Measurements from ENCODE around the gene ARHGAP28.

The ARHGAP28 gene

DNA sequence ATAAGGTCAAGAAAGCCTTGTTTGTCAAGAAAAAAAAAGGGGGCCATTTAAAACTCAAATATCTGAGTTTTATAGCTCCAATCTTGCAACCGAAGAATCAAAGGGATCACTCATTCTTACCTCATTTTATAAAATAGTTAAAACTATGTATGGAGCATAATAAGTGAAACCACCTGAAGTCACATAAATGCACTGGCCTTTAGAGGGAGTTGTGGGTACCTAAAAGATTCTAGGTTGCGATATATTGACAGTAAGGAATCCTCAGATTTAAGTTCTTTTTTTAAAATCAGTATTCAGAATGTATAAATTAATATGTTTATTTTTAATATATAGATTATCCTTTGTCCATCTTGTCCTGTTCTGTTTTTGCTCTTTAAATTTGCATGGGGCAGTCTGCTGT is 3.4 kb downstream of the ARHGAP28 start:
- no peak for DNase-seq (ENCODE audit: low spot score)

DNA sequence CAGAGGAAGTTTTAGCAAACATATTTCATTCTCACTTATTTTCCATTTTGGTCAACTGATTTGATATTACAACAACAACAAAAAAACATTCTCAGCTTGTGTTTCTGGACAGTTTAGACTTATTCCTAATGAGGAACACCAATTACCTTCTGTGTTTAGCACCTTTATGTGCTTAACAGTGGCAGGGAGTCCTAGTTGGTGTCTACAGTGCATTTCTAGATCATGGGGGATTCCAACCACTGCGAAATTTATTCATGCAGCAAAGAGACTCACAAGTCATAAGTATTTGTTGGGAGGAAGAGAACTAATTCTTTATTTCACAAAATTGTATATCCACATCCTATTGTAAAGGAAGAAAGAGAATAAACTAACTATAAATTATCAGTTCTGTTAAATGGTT is 4.2 kb downstream of the ARHGAP28 start:
- no peak for DNase-seq (ENCODE audit: low spot score)

DNA sequence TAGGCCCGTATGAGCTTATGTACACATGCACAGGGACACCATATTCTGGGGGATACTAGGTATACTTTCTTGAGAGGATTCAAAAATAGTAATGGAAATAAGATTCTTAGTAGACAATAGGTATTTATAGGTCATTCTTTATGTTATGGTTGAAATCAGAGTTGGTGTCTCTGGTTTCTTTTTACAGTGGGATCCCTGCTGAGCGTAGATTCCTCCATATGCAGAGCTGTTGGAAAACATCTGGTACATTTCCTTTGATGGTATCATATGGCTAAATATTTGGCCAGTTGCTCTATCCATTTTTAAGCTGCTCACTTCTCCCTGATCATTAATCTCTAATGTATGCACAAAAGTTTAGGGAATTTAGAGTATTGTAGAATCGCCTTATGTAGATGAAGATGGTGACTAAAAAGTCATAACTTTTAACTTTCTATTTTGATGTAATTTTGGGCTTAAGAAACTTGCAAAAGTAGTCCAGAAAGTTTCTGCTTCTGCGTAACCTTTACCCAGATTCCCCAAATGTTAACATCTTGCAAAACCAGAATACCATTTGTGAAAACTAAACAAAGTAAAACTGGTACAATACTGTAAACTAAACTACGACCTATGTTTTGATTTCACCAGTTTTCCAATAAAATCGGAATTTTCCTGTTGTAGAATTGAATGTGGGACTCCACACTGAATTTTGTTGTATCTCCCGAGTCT is 5.4 kb downstream of the ARHGAP28 start:
- DNase-seq (ENCODE audit: low spot score): no peak

DNA sequence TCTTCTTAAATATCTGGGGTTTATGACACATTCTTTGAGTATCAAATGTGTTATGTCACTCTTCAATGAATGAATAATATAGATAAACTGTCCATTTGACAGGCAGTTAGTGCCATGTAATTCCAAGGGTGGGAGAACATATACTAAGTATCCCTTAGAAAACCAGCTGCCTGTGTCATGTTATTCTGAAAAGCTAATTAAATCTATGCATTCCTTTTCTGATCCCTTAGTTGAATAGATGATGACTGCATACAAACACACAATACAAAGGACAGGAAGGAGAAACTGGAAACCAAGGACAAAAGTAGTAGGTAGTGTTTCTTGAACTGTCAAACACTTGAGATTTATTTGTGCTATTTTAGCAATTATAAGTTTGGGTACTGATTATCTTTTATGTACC is 8.3 kb downstream of the ARHGAP28 start:
- no peak for DNase-seq (ENCODE audit: low spot score)

DNA sequence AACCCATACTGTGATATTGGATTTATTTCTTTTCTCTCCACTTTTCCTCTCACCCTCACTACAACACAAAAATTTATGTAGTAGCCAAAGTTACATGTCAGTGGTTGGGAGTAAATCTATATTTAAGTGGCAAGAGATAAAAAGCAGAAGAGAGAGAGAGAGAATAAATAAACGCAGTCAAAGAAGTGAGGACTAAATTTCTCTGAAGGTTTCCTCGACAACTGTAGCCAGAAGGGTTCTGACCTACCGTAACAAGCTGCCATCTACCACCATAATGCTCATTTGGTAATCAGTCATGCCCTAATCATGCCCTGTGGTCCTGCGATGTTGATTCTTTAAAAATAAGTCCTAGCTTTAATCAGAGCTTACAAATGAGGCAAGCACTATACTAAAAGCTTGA is 9.1 kb downstream of the ARHGAP28 start:
- no peak for DNase-seq (ENCODE audit: low spot score)

DNA sequence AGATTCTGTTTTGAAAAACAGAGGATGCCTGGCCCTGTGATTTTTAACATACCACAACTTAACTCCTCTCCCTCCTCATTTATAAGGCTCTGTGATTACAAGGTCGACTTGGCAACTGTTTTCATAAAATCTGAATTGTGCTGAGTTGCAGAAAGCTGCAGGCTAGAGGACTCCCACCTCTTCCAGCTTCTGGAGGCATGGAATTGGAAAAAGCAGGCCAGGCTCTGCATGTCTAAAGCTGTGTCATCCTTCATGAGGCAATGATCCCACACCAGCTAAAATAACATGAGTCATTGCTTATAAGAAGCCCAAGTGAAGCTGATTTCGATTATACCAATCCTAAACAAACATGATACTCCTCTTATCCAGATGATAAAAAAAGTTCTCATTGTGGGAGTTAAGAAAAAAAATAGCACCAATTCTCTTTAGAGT is 11.7 kb downstream of the ARHGAP28 start:
- no peak for DNase-seq (ENCODE audit: low spot score)

DNA sequence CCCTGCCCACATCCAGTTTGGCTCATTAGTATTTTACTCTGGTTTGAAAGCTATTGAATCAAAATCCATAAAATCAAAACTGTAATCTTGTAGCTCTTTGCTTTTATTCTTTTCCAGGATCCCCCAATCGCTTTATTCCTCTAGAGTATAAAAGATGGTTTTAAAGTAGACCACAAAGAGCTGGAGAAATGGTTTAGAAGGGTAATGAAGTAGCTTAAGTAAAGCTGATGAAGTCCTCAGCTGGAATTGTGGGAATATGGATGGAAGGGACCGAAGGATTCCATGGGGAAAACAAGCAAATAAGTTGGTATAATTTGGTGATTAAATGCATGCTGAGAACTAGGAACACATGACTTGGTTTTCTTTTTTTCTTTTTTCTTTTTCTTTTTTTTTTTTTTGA is 12.3 kb downstream of the ARHGAP28 start:
- no peak for DNase-seq (ENCODE audit: low spot score)

DNA sequence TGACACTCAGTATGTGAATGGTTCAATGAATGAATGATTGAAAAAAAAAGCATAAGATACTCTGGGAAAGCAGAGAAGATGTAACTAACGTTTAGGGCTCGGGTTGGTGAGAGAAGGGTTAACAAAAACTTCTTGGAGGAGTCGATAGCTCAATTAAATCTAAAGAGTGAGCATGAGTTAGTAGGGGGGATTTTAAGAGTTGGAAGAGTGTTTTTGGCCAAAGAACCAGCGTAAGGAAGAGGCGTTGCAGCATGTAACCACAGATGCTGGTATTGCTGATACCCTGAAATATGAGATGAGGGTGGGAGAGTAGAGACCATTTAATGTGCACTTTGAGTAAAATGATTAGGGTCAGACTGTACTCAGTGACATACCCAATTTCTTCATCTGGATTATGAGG is 14.5 kb downstream of the ARHGAP28 start:
- DNase-seq (ENCODE audit: low spot score): no peak

DNA sequence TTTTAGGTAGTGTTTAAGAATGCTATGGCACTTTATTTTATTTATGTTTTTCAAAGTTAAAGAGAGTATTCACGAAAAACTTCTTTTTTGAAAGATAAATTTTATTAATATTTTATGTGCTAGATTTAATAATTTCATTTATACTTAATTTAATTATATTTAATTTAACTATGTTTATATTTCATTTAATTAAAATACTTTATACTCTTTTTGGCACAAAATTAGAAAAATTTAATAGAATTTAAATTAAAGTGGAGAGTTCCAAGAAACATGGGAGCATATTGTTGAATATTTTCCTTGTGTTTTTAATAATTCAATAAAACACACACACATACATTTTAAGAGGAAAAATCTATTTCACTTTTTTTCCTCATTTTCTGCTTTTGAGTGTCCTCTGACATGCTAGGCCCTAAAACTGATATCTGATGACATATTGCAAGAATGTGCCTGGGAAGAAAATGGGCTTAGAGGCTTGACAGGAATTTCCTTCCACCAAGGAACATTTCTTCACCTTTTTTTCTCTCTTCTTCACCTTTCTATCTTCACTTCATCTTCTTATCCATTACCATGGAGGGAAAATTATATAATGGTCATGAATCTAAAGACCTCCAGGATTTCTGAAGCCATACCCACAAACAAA is 15.4 kb downstream of the ARHGAP28 start:
- no peak for DNase-seq (ENCODE audit: low spot score)

DNA sequence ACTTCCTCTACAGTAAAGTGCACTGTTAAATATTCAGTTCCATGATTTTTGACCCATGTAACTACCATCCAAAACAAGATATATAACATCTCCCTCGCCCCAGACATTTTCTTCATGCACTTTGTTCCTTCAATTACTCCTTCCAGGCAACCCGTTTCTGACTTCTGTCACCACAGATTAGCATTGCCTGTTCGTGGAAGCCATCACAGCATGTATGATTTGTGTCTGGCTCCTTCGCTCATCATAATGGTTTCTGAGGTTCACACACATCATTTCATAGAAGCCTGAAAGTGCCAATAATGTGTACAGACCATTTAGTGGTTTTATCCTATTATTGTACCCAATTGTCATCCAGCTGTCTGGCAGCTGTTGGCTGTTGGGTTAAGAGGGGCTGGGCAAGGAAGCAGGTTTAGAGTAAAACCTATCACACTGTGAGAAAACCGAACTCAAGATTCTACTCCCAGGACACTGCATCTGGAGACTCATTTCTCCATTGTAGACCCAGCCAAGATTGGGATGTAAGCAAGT is 16.1 kb downstream of the ARHGAP28 start:
- DNase-seq (ENCODE audit: low spot score): no peak

DNA sequence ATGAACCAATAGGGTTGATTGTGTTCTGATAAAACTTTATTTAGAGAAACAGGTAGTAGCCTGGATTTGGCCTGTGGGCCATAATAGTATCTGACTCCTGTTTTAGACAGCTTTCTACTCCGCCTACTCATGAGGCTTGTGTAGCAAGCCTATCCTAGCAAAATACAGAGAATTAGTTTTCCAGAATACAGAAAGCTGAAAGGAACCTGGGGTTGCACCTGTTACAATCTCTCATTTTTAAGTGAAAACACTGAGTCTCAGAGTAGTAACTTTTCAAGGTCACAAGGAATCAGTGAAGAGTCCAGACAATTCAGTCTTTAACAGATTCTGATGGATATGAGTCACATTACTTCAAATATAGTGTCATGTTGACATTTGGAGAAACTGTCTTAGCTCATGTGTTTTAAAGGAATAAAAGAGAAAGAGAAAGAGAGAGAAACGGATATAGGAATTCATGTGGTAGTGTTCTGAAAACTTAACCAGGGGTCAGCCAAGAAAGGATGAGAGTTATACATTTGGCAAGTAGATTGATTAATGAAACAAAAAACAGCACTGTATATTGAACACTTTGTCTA is 17.0 kb downstream of the ARHGAP28 start:
- no peak for DNase-seq (ENCODE audit: low spot score)

DNA sequence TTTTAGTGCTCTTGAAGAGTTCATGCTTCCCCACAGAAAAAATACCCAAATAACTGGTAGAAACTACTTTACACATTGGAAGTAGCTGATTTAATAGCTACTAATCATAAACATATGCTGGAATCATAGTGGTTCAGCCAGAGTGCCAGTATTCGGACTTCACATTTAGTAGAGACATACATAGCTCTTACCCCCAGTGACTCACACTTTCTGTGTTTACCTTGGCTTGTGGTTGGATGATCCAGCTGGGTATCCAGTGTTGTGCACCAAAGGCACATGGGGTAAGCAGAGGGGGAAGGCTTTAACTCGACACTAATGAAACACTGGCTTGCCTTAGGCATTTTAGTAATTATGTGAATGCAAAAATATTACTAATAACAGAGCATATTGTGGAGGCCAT is 18.1 kb downstream of the ARHGAP28 start:
- DNase-seq (ENCODE audit: low spot score): no peak

DNA sequence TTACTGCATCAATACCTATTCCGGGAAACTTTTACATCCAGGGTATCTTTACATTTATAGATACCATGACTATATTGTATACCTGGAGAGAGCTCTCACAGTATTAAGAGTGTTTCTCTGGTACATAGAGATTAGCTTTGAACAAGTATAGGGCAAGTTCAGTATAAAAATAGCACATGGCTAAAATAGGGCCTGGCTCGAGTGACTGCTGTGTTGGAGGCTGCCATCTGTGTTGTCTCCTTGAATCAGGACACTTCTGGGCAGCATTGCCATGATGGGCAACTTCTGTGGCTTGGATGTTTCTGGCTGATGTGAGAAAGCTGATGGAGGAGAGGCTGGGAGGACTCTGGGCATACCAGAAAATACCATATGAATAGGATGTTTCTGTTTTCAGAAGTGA is 18.7 kb downstream of the ARHGAP28 start:
- DNase-seq (ENCODE audit: low spot score): no peak

DNA sequence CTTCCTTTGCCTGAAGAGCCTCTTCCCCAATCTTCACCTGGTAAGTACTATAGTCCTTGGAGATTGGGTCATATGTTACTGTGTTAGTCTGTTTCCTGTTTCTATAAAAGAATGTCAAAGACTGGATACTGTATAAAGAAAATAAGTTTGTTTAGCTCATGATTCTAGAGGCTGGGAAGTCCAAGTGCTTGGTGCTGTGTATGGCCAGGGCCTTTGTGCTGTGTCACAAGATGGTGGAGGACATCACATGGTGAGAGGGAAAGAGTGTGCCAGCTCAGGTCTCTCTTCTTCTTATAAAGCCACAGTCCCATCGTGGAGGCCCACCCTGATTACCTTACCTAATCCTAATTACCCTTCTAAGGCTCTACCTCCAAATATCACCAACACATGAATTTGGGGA is 20.9 kb downstream of the ARHGAP28 start:
- DNase-seq (ENCODE audit: low spot score): no peak

DNA sequence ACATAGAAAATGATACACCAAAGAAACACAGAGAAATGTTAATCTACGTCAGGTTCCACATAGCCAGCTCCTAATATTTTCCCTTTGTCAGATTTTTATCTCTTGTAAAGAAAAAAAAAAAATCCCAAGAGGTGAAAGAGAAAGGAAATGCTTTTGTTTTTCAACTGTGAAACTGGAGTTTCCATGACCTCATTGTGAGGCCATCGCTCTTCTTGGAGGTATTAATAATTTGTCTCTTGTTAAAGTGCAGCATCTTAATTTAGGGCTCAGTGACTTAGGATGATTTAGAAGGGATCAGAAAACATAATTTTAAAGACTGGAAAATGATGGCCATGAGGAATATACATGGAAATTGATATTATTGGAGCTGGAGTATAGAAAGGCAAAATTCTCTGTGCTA is 21.7 kb downstream of the ARHGAP28 start:
- DNase-seq (ENCODE audit: low spot score): no peak

DNA sequence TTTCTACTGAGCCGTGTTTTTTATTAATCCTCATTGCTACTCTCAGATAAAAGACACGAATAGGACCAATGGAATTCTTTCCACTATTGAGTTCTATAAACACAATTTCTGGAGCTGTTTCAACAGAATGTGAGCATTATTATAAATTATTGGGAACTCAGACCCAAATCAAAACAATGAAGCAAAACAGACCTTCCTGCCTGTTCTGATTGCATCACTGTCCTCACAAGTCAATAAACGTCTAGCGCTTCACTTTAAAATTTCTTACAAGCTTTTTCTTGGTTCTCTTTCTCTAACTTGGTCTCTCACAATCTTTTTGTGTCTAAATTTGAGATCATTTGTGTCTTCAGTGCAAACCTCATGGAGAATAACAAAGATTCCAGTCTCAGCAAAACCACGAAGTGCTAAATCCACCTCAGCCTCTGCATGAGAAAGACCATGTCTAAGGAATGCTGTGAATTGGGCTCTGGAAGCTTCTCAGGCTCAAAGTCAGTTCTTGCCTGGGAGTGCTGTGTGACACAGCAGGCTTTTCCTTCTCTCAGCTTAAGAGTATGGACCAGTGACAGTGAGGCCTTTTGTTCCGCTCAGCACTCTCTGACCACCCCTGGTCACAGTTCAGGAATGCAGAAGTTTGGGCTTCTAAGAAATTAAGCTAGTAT is 22.8 kb downstream of the ARHGAP28 start:
- DNase-seq (ENCODE audit: low spot score): no peak

DNA sequence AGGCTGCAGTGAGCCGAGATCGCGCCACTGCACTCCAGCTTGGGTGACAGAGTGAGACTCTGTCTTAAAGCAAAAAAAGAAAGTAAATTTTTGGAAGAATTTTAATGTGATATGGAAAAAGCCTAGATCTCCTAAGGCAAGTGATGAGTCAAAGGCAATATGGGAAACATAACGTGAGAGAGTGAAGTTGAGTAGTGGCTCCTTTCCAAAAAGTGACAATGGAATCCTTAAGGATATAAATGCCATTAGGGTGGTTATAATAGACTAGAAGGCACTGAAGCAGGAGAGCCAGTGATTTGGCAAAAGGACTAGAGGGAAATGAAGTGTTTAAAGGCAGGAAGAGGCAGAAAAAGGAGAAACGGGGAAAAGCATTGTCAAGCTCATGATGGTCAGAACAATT is 25.6 kb downstream of the ARHGAP28 start:
- DNase-seq (ENCODE audit: low spot score): no peak

DNA sequence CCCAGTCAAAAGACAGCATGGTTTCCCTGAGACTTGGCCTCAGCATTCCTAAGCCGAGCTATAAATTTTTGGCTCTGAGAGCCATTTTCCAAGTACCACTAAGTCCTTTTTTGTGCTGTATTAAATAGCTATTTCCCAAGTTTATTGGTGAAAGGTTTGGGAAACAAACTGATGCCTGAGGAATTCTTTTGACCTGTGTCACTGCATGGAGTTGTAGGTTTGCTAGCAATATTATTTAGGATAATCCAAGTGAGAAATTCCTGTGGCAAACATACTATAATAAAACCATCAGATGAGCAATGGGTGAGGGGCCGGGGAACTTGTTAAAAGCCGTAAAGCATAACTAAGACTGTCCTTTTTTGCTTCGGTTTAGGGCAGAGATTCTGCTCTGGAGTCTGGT is 28.4 kb downstream of the ARHGAP28 start:
- DNase-seq (ENCODE audit: low spot score): no peak

DNA sequence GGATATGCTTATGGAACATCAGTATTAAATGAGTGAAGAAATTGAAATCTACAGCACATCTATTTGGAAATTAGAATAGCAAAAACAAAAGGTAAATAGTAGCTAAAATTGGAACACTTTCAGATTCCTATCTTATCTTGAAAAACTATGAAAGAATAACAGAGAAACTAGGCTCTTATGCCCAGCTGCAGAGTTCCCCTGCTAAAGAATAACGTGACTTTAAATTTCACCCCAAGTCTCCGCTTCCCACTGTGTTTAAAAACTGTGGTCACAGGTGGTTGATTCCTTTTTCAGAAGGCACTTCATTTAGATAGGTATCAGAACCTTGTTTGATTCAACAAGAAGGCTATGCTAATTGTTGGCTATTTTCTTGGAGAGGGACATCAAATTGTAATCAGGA is 30.1 kb downstream of the ARHGAP28 start:
- DNase-seq (ENCODE audit: low spot score): no peak

DNA sequence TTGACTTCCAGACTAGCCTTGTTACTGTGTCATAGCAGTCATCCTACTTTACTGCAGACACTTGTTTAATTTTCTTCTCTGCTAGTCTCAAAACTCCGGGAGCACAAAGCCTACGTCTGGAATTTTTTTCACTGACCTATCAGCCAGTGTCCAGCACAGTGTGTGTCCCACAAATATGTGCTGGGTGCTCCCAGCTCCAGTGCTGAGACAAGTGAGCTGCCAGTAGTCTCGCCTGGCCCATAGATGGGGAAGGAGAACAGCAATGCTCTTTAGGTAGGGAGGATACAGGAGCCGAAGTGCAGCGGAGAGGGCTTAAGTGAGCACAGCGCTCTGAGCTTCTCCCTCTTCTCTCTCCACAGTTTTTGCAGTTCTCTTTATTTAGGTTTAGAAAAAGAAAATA is 34.0 kb downstream of the ARHGAP28 start:
- DNase-seq (ENCODE audit: low spot score): no peak

DNA sequence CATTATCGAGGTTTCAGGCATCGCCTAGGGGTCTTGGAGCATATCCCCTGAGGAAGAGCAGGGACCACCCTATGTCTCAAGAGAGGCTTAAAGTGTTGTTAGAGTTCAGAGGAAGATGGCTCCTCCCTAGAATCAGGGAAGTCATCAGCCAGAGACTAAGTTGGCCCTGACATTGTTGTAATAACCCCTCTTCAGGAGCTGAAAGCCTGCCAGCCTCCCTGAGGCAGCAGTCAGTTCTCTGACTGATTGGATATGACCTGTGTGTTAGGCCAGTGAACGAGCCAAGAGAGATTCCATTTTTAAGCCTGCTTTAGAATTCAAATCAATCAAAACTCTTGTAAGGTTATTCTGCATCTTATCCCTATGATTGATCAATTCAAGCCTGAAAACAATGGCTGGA is 34.9 kb downstream of the ARHGAP28 start:
- no peak for DNase-seq (ENCODE audit: low spot score)

DNA sequence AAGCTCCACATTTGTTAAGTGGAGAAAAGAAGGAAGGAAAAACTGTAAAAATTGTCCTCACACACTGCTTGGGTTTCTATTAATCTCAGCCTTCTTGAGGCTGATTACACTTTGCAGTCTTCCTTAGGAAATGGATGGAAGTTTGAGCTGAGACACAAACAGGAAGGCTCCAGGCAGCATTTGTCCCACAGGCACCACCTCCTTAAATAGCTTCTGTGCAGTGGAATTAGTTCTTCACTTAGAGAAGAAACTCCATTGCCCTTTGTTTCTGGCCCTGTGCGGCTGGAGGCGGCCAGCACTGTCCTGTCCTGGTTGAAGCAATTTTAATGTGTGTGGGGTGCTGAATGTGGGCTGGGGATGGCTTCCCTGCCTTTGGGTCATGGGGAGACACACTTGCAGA is 44.3 kb downstream of the ARHGAP28 start:
- no peak for DNase-seq (ENCODE audit: low spot score)

DNA sequence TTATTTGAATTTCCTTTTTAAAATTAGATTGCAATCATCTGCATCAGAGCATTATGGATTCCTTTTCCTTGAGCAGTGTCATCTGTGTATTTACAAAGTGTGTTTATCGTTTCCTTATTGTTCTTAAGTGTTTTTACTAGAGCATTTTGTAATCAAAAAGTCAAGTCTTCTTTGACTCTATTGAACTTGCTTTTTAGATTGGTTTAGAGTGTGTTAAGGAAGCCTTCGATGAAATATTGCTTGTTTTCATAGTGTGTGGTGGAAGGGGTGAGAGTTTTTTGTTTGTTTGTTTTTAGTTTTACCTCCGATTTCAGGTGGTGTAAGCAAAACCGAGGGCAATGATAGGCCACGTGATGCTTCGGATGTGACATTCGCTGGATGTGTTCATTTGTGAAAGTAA is 45.7 kb downstream of the ARHGAP28 start:
- no peak for DNase-seq (ENCODE audit: low spot score)
